Astrocyte (in vitro differentiated cells and primary cell): ENCODE measurements around the gene DCLK2.

Experiments used
- CTCF ChIP-seq: IDR thresholded peaks from 2 replicates; pipeline ENCODE4 v1.5.1; 2011; ENCODE audit warnings: low read depth, mild to moderate bottlenecking, inconsistent platforms, low read length, moderate library complexity; ENCODE audit not compliant: insufficient read depth
- EZH2 ChIP-seq: IDR thresholded peaks from 2 replicates; pipeline ENCODE4 v1.6.1; 2012; ENCODE audit warnings: mild to moderate bottlenecking, low read length, inconsistent platforms; ENCODE audit not compliant: insufficient read depth

GRCh38 chr4:150164956-150165629 is 86.8 kb downstream of the DCLK2 start:
- no peak for TF ChIP-seq EZH2
- no peak for TF ChIP-seq CTCF
